Peyer's patch (tissue), 4 donors: ENCODE data around the gene HECTD4. TPM values are rescaled to one million over a fixed set of nuclear protein-coding genes. Genes with fewer than 3 reads are reported as not detected.

ENCODE experiments used
- DNase-seq, 3 donors: peaks; one replicate each; pipeline ENCODE4 v3.0.0-alpha.2; 2017 to 2019
- H3K27ac ChIP-seq, 4 donors: fragments of 200-600 bp; sonication (generic); one replicate each; pipeline ENCODE4 v1.5.1; 2016 to 2019
- H3K27me3 ChIP-seq, 2 donors: fragments of 200-600 bp; sonication (generic); one replicate each; pipeline ENCODE4 v1.5.1; 2019
- H3K36me3 ChIP-seq, 3 donors: fragments of 200-600 bp; sonication (generic); one replicate each; pipeline ENCODE4 v1.5.1; 2016 to 2019
- H3K4me1 ChIP-seq, 4 donors: fragments of 200-600 bp; sonication (generic); one replicate each; pipeline ENCODE4 v1.5.1; 2016 to 2019
- H3K4me3 ChIP-seq, 4 donors: fragments of 200-600 bp; sonication (generic); 1 replicate in 3 of 4; 2 replicates in 1 of 4; pipeline ENCODE4 v1.5.1; 2016 to 2019; ENCODE audit warnings: mild to moderate bottlenecking in 1 of 4
- H3K9me3 ChIP-seq, 4 donors: fragments of 200-600 bp; sonication (generic); one replicate each; pipeline ENCODE4 v1.5.1; 2016 to 2019; ENCODE audit warnings: mild to moderate bottlenecking in 1 of 4
- POLR2A ChIP-seq, 2 donors: fragments of 450-650 bp; IDR thresholded peaks; one replicate each; pipeline ENCODE4 v1.5.1; 2017; ENCODE audit warnings: antibody characterized with exemption in 2 of 2, mild to moderate bottlenecking in 2 of 2, moderate library complexity in 2 of 2
- total RNA-seq, 4 donors: library from RNA; depleted of rRNA; stranded (reverse); fragments of >200 nt; gene quantifications; one replicate each; pipeline ENCODE4 v1.1.0, GENCODE V29; 2016
- TF ChIP-seq, protein P1 (sequence below), 6 experiments: fragments of 450-650 bp in 4 of 6; fragments of 200-600 bp in 2 of 6; sonication (generic) in 1 of 6; IDR thresholded peaks; one replicate each; pipeline ENCODE4 v1.5.1; 2017 to 2019; ENCODE audit warnings: antibody characterized with exemption in 6 of 6, mild to moderate bottlenecking in 3 of 6, moderate library complexity in 1 of 6

HECTD4 gene
- total RNA-seq, 4 donors from 2014 or later, result 49.9 to 118 (median 87.3) TPM

DNA sequence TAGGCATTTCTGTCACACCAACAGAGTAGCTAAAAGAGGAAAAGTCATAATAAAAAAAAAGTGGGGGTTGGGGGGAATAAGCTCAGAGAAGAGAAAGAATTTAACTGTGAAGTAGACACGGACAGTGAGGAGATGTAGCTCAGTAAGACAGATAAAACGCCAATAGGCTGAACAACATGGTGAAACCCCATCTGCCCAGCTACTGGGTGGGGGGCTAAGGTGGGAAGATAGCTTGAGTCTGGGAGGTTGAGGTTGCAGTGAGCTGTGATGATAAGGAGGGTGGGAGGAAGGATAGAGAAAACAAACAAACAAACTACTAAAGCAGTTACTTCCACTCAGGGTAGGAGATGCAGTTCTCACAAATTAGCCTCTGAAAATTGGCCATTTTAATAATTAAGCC is 25.0 kb downstream of the HECTD4 start:
- no peak for DNase-seq
- no peaks in the 10 kb centered on the region for H3K9me3 ChIP-seq
- no peaks in the 10 kb centered on the region for H3K27me3 ChIP-seq
- no peak for TF ChIP-seq POLR2A (IDR thresholded peaks at IDR 0.05)
- TF ChIP-seq, protein P1, sequence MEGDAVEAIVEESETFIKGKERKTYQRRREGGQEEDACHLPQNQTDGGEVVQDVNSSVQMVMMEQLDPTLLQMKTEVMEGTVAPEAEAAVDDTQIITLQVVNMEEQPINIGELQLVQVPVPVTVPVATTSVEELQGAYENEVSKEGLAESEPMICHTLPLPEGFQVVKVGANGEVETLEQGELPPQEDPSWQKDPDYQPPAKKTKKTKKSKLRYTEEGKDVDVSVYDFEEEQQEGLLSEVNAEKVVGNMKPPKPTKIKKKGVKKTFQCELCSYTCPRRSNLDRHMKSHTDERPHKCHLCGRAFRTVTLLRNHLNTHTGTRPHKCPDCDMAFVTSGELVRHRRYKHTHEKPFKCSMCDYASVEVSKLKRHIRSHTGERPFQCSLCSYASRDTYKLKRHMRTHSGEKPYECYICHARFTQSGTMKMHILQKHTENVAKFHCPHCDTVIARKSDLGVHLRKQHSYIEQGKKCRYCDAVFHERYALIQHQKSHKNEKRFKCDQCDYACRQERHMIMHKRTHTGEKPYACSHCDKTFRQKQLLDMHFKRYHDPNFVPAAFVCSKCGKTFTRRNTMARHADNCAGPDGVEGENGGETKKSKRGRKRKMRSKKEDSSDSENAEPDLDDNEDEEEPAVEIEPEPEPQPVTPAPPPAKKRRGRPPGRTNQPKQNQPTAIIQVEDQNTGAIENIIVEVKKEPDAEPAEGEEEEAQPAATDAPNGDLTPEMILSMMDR (IDR thresholded peaks at IDR 0.05), result no peak
- H3K4me1 ChIP-seq, result no peaks in the 10 kb centered on the region
- H3K36me3 ChIP-seq, result no peaks in the 10 kb centered on the region
- no peak overlapping the region for H3K27ac ChIP-seq
- no peak overlapping the region for H3K4me3 ChIP-seq

DNA sequence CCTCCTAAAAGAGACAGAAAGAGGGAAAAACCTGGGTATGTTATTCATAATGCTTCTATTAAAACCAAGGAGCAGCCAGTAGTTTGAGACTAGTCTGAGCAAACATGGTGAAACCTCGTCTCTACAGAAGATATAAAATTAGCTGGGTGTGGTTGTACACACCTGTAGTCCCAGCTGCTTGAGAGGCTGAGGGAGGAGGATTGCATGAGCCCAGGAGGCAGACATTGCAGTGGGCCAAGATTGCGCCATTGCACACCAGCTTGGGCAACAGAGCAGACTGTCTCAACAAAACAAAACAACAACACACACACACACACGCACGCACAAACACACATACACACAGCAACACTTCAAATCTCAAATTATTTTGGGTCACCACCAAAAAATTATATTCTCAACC is 27.8 kb downstream of the HECTD4 start:
- no peaks in the 10 kb centered on the region for H3K27me3 ChIP-seq
- no peaks in the 10 kb centered on the region for H3K4me1 ChIP-seq
- no peaks in the 10 kb centered on the region for H3K36me3 ChIP-seq
- TF ChIP-seq, protein P1 (IDR thresholded peaks at IDR 0.05), result no peak
- TF ChIP-seq POLR2A (IDR thresholded peaks at IDR 0.05), result no peak
- DNase-seq, result no peak
- H3K9me3 ChIP-seq, result no peaks in the 10 kb centered on the region
- no peak overlapping the region for H3K4me3 ChIP-seq
- H3K27ac ChIP-seq, result no peak overlapping the region

DNA sequence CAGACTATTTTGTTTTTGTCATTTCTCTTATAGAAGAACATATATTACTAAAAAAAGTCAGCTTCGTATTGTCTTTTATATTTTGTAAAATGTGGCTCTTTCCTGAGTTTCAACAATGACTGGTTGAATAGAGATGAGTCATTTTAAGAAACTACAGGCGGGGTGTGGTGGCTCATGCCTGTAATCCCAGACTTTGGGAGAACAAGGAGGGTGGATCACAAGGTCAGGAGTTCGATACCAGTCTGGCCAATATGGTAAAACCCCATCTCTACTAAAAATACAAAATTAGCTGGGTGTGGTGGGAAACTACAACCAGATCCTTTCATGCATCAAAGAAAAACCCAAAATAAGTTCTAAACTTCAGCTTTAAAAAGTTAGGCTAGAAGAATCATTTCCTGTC is 28.8 kb downstream of the HECTD4 start:
- no peak overlapping the region for H3K4me3 ChIP-seq
- no peak for DNase-seq
- H3K27ac ChIP-seq, result no peak overlapping the region
- H3K27me3 ChIP-seq, result no peaks in the 10 kb centered on the region
- no peak for TF ChIP-seq POLR2A (IDR thresholded peaks at IDR 0.05)
- TF ChIP-seq, protein P1 (IDR thresholded peaks at IDR 0.05), result no peak
- H3K4me1 ChIP-seq, result no peaks in the 10 kb centered on the region
- no peaks in the 10 kb centered on the region for H3K9me3 ChIP-seq
- no peaks in the 10 kb centered on the region for H3K36me3 ChIP-seq

DNA sequence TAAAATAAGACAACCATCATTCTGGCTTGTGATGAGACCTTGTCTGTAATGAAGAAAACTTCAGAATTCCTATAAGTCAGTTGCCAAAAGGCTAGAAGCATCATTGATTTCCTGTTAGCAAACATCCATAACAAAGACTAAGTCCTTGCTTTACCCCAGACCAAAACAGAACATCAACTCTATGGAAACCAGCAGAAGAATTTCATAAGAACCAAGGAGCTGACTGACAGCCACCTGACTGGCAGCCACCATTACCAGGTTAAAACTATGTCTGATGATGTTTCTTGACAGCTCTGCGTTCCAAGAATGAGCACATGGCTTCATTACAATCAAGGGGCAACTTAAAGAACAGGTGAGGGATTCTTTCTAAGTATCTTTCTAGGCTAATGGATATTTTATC is 29.3 kb downstream of the HECTD4 start:
- no peaks in the 10 kb centered on the region for H3K36me3 ChIP-seq
- DNase-seq, result no peak
- H3K9me3 ChIP-seq, result no peaks in the 10 kb centered on the region
- H3K4me3 ChIP-seq, result no peak overlapping the region
- no peak for TF ChIP-seq POLR2A (IDR thresholded peaks at IDR 0.05)
- TF ChIP-seq, protein P1 (IDR thresholded peaks at IDR 0.05), result no peak
- no peaks in the 10 kb centered on the region for H3K4me1 ChIP-seq
- no peaks in the 10 kb centered on the region for H3K27me3 ChIP-seq
- no peak overlapping the region for H3K27ac ChIP-seq

DNA sequence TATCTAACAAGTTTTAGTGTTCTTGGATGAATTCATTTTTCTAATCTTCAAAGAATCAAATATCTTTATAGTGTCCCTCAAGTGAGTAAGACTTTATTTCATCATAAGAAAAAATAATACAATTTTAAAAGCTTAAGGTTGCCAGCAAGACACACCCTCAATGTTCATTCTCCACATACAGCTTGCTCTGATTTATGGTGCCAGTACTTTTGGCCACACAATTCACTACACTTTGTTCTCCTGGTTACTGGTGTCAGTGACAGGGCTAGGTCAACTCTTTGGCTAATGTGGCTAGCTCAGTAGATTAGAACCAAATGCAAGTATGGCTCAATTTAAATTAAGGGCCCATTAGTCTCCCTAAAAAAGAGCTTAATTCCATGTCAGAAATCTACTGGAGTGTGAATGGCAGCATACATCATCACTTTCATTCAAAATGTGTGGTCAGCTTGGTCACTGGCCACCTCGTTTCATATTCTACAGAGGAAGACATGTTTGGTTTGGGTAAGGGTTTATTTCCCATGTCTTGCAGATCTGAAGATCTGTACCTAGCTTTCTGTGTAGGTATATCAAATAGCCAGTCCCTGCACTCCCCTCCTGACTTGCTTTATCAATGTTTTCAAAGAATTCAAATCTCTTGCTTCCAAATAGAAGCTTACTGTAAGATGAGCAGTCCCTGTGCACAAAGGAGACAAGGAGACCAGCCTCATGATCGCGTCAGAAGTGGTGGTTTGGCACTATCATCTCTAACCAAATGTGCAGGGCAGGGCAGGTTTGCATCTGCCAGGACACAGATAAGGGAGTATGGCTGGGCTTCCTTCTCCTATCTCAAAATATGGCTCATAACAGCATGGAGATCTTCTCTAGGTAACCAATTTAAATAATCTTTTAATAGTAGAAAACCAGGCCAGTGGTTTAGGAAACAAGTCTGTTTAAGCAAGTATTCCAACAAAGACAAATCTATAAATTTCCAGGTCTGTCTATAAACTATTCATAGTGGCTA is 31.3 kb downstream of the HECTD4 start:
- no peaks in the 10 kb centered on the region for H3K4me1 ChIP-seq
- TF ChIP-seq POLR2A (IDR thresholded peaks at IDR 0.05), result no peak
- TF ChIP-seq, protein P1 (IDR thresholded peaks at IDR 0.05), result no peak
- H3K36me3 ChIP-seq, result no peaks in the 10 kb centered on the region
- no peaks in the 10 kb centered on the region for H3K27me3 ChIP-seq
- H3K4me3 ChIP-seq, result no peak overlapping the region
- no peaks in the 10 kb centered on the region for H3K9me3 ChIP-seq
- DNase-seq, result no peak
- no peak overlapping the region for H3K27ac ChIP-seq
